Osteocyte (in vitro differentiated cells): ENCODE results near the gene RPRM. TPM values are rescaled to one million over a fixed set of nuclear protein-coding genes. Genes with fewer than 3 reads are reported as not detected.
"Not testable (repeated sequence)": the region's sequence is repeated elsewhere in the genome, so short reads cannot be mapped to it uniquely, and the experiment has no call there.

Experiments used
- DNase-seq: peaks from one replicate; pipeline ENCODE4 v3.0.0; 2021; ENCODE audit warnings: mixed read lengths; ENCODE audit not compliant: unreplicated experiment; ENCODE audit errors: extremely low spot score
- H3K27ac Mint-ChIP-seq: one replicate; pipeline ENCODE4 v1.8.0; 2021; ENCODE audit warnings: mild to moderate bottlenecking, mixed read lengths; ENCODE audit not compliant: unreplicated experiment
- H3K27me3 Mint-ChIP-seq: one replicate; pipeline ENCODE4 v1.8.0; 2021; ENCODE audit warnings: mixed read lengths; ENCODE audit not compliant: unreplicated experiment
- H3K36me3 Mint-ChIP-seq: one replicate; pipeline ENCODE4 v1.8.0; 2021; ENCODE audit warnings: mixed read lengths; ENCODE audit not compliant: unreplicated experiment
- H3K4me1 Mint-ChIP-seq: one replicate; pipeline ENCODE4 v1.8.0; 2021; ENCODE audit warnings: mixed read lengths; ENCODE audit not compliant: unreplicated experiment
- H3K4me3 Mint-ChIP-seq: one replicate; pipeline ENCODE4 v1.8.0; 2021; ENCODE audit warnings: mild to moderate bottlenecking, moderate library complexity, mixed read lengths; ENCODE audit not compliant: unreplicated experiment
- H3K9me3 Mint-ChIP-seq: one replicate; pipeline ENCODE4 v1.8.0; 2021; ENCODE audit warnings: mixed read lengths; ENCODE audit not compliant: unreplicated experiment
- CTCF ChIP-seq: fragments of 200-600 bp; sonication (generic); IDR thresholded peaks from 2 replicates; pipeline ENCODE4 v1.5.0; 2021; ENCODE audit warnings: antibody characterized with exemption, mild to moderate bottlenecking, moderate library complexity
- total RNA-seq: library from RNA; stranded (reverse); gene quantifications from 2 replicates; pipeline ENCODE4 v1.2.1, GENCODE V29; 2021

The RPRM gene
- total RNA-seq, 1 donor from 2014 or later = not detected

GRCh38 chr2:153455861-153456260 is 22.7 kb downstream of the RPRM start:
- H3K9me3 Mint-ChIP-seq = no peaks in the 10 kb centered on the region
- H3K27ac Mint-ChIP-seq = no peak overlapping the region
- no peak overlapping the region for H3K4me3 Mint-ChIP-seq
- H3K36me3 Mint-ChIP-seq = no peaks in the 10 kb centered on the region
- no peak for DNase-seq
- TF ChIP-seq CTCF = no peak
- no peaks in the 10 kb centered on the region for H3K27me3 Mint-ChIP-seq
- no peaks in the 10 kb centered on the region for H3K4me1 Mint-ChIP-seq

- no peak overlapping the region for H3K4me3 Mint-ChIP-seq
These were observed 23.2 kb downstream of the RPRM start for GRCh38 chr2:153455403-153455802.

GRCh38 chr2:153451611-153452010 is 27.0 kb downstream of the RPRM start:
- Mint-ChIP-seq H3K27me3 (no peaks in the 10 kb centered on the region), H3K4me1 (no peaks in the 10 kb centered on the region), H3K27ac (no peak overlapping the region), H3K4me3 (no peak overlapping the region), H3K36me3 (no peaks in the 10 kb centered on the region), H3K9me3 (no peaks in the 10 kb centered on the region)
- no peak for DNase-seq
- no peak for TF ChIP-seq CTCF

More at GRCh38 chr2:153455403-153455802, 23.2 kb downstream of the RPRM start:
- Mint-ChIP-seq H3K27me3 (no peaks in the 10 kb centered on the region), H3K36me3 (no peaks in the 10 kb centered on the region), H3K9me3 (no peaks in the 10 kb centered on the region), H3K4me1 (no peaks in the 10 kb centered on the region), H3K27ac (no peak overlapping the region)
- TF ChIP-seq CTCF = no peak
- DNase-seq = no peak

- no peaks in the 10 kb centered on the region for H3K27me3 Mint-ChIP-seq
- no peak for DNase-seq
- no peaks in the 10 kb centered on the region for H3K36me3 Mint-ChIP-seq
- H3K27ac Mint-ChIP-seq = no peak overlapping the region
- peaks cover 19% of the 10 kb centered on the region for H3K9me3 Mint-ChIP-seq
- TF ChIP-seq CTCF = no peak
- no peak overlapping the region for H3K4me3 Mint-ChIP-seq
- no peaks in the 10 kb centered on the region for H3K4me1 Mint-ChIP-seq
These were observed 35.5 kb downstream of the RPRM start for GRCh38 chr2:153443106-153443505.

GRCh38 chr2:153442616-153443015 is 35.9 kb downstream of the RPRM start:
- DNase-seq, H3K27ac Mint-ChIP-seq, H3K36me3 Mint-ChIP-seq, H3K4me3 Mint-ChIP-seq, H3K4me1 Mint-ChIP-seq, H3K27me3 Mint-ChIP-seq: not testable (repeated sequence)
- peaks cover 20% of the 10 kb centered on the region for H3K9me3 Mint-ChIP-seq

- H3K4me1 Mint-ChIP-seq, H3K27ac Mint-ChIP-seq, DNase-seq, H3K36me3 Mint-ChIP-seq, H3K4me3 Mint-ChIP-seq, H3K27me3 Mint-ChIP-seq: not testable (repeated sequence)
- H3K9me3 Mint-ChIP-seq = peaks cover 20% of the 10 kb centered on the region
These were observed 38.5 kb downstream of the RPRM start for GRCh38 chr2:153440090-153440489.
